Measurements from ENCODE around the gene PIK3C2B.

Gene PIK3C2B

GRCh38 chr1:204475656-204476432 is 18.8 kb downstream of the PIK3C2B start:
- Histone ChIP-seq H4K20me1 (ENCODE audit: insufficient read depth, low read length) (no peaks in the 10 kb centered on the region), H3K36me3 (replicated peaks; ENCODE audit: insufficient read depth, low read length) (no peaks in the 10 kb centered on the region), H3F3A (ENCODE audit: insufficient read depth, low read length) (no peaks in the 10 kb centered on the region), H3K9me3 (replicated peaks; ENCODE audit: insufficient read depth, low read length) (no peaks in the 10 kb centered on the region), H3K4me2 (ENCODE audit: low read depth, low read length) (no peak overlapping the region), H3K27ac (ENCODE audit: low read length) (no peak overlapping the region), H3K4me3 (ENCODE audit: low read length) (no peak overlapping the region), H3K9ac (ENCODE audit: low read length) (no peak overlapping the region), H3K9me2 (replicated peaks; ENCODE audit: insufficient read depth, low read length) (no peaks in the 10 kb centered on the region), H3K79me2 (ENCODE audit: low read length) (no peaks in the 10 kb centered on the region), H2AFZ (ENCODE audit: low read length) (no peak overlapping the region), H3K4me1 (ENCODE audit: low read length) (no peaks in the 10 kb centered on the region), H3K27me3 (replicated peaks; ENCODE audit: insufficient read depth, low read length) (no peaks in the 10 kb centered on the region)
- no peak for TF ChIP-seq CTCF (IDR thresholded peaks at IDR 0.05; ENCODE audit: low read length)
- no peak for TF ChIP-seq EZH2 (optimal IDR thresholded peaks at IDR 0.05; ENCODE audit: low read depth, low read length)
- no peak for TF ChIP-seq EZH2phosphoT487 (IDR thresholded peaks at IDR 0.05; ENCODE audit: low read length)
- DNase-seq, result no peak

GRCh38 chr1:204473400-204473965 is 21.1 kb downstream of the PIK3C2B start:
- Histone ChIP-seq H3F3A (ENCODE audit: insufficient read depth, low read length) (no peaks in the 10 kb centered on the region), H3K4me1 (ENCODE audit: low read length) (no peaks in the 10 kb centered on the region), H3K79me2 (ENCODE audit: low read length) (no peaks in the 10 kb centered on the region), H3K4me3 (ENCODE audit: low read length) (no peak overlapping the region), H3K27me3 (replicated peaks; ENCODE audit: insufficient read depth, low read length) (no peaks in the 10 kb centered on the region), H2AFZ (ENCODE audit: low read length) (no peak overlapping the region), H3K4me2 (ENCODE audit: low read depth, low read length) (no peak overlapping the region), H3K9me3 (replicated peaks; ENCODE audit: insufficient read depth, low read length) (no peaks in the 10 kb centered on the region), H3K9me2 (replicated peaks; ENCODE audit: insufficient read depth, low read length) (no peaks in the 10 kb centered on the region), H3K9ac (ENCODE audit: low read length) (no peak overlapping the region), H3K36me3 (replicated peaks; ENCODE audit: insufficient read depth, low read length) (no peaks in the 10 kb centered on the region), H4K20me1 (ENCODE audit: insufficient read depth, low read length) (no peaks in the 10 kb centered on the region), H3K27ac (ENCODE audit: low read length) (no peak overlapping the region)
- TF ChIP-seq CTCF (IDR thresholded peaks at IDR 0.05; ENCODE audit: low read length), result no peak
- no peak for TF ChIP-seq EZH2 (optimal IDR thresholded peaks at IDR 0.05; ENCODE audit: low read depth, low read length)
- no peak for TF ChIP-seq EZH2phosphoT487 (IDR thresholded peaks at IDR 0.05; ENCODE audit: low read length)
- no peak for DNase-seq

- no peak overlapping the region for H2AFZ ChIP-seq (ENCODE audit: low read length)
- no peaks in the 10 kb centered on the region for H3K4me1 ChIP-seq (ENCODE audit: low read length)
- no peak overlapping the region for H3K4me2 ChIP-seq (ENCODE audit: low read depth, low read length)
- TF ChIP-seq CTCF (IDR thresholded peaks at IDR 0.05; ENCODE audit: low read length) (no peak), EZH2 (optimal IDR thresholded peaks at IDR 0.05; ENCODE audit: low read depth, low read length) (no peak), EZH2phosphoT487 (IDR thresholded peaks at IDR 0.05; ENCODE audit: low read length) (no peak)
- H3F3A ChIP-seq (ENCODE audit: insufficient read depth, low read length), result no peaks in the 10 kb centered on the region
- no peaks in the 10 kb centered on the region for H3K36me3 ChIP-seq (replicated peaks; ENCODE audit: insufficient read depth, low read length)
- no peak overlapping the region for H3K4me3 ChIP-seq (ENCODE audit: low read length)
- DNase-seq, result no peak
- no peaks in the 10 kb centered on the region for H3K27me3 ChIP-seq (replicated peaks; ENCODE audit: insufficient read depth, low read length)
- H3K27ac ChIP-seq (ENCODE audit: low read length), result no peak overlapping the region
- no peaks in the 10 kb centered on the region for H3K9me2 ChIP-seq (replicated peaks; ENCODE audit: insufficient read depth, low read length)
- H3K9ac ChIP-seq (ENCODE audit: low read length), result no peak overlapping the region
- no peaks in the 10 kb centered on the region for H4K20me1 ChIP-seq (ENCODE audit: insufficient read depth, low read length)
- no peaks in the 10 kb centered on the region for H3K9me3 ChIP-seq (replicated peaks; ENCODE audit: insufficient read depth, low read length)
- no peaks in the 10 kb centered on the region for H3K79me2 ChIP-seq (ENCODE audit: low read length)
Measured at GRCh38 chr1:204472660-204473059, 21.9 kb downstream of the PIK3C2B start.
